GM18861 (cell line): Measurements from ENCODE around the gene LZTS2.

Experiments used
- ATAC-seq: cut with Tn5 transposase; IDR thresholded peaks from one replicate; pipeline ENCODE4 v1.9.1; 2021; ENCODE audit not compliant: unreplicated experiment

Gene LZTS2

DNA sequence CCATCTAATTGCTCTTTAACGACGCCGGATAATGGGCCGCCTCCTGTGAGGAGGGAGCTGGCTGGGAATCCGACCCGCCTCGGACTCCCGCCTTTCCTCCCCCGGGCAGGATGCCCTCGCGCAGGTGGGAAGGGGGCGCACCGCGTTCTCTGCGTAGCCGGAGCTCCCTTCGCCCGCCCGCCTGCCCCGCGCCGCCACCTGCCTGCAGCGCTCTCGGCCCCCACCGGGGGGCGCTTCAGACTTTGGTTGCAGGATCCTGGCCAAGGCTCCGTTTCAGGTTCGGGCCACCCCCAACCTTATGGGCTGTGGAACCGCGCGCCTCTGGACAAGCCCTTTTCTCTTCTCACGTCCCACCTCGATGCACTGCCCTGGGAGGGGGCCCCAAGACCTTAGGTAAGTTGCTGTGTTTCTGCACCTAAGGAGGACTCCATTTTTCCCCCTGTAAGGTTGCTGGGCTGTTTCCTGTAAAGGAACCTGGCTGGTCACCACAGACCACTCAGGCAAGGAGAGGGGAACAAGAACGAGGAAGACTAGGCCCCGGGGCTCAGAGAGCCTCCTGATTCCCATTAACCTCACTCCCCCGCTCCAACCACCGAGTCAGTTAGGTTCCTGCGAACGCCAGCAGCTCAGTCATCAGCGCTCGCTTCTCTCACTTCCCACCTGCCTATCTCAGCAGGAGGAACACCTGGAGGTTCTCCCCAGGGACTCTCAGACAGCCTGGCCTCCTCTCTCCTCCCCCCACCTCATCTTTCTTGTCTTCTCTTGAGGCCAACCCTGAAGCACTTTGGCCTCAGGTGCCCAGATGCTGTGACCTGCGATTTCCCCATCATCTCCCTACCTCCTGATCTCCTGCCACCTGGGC, 50.8 kb downstream of the LZTS2 start:
- no peak for ATAC-seq

DNA sequence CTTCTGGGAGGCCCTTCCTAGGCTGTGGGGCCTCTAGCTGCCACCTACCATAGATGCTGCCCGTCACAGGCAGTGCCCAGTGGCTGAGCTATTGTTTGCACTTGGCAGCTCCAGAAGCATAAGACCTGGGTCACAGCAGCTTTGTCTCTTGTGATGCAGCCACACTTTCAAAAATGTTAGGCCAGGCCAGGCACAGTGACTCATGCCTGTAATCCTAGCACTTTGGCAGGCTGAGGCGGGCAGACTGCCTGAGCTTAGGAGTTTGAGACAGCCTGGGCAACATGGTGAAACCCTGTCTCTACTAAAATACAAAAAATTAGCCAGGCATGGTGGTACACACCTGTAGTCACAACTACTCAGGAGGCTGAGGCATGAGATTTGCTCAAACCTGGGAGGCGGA, 52.7 kb downstream of the LZTS2 start:
- no peak for ATAC-seq

DNA sequence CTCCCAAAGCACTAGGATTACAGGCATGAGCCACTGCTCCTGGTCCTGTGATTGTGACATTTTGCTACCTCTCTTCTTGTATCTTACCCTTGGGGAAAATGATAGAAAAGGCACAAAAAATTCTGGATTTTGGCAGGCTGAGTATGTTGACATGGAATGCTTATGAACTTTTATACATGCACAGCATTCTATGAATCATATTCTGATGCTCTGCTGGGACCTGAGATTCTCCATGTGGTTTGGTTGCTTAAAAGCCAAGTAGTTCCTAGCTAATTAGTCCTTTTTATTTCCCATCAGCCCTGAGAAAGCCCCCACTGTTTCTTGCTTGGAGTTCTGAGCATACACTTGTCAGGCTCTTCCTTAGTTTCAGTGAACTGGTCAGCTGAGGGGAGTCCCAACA, 53.9 kb downstream of the LZTS2 start:
- ATAC-seq, result no peak

DNA sequence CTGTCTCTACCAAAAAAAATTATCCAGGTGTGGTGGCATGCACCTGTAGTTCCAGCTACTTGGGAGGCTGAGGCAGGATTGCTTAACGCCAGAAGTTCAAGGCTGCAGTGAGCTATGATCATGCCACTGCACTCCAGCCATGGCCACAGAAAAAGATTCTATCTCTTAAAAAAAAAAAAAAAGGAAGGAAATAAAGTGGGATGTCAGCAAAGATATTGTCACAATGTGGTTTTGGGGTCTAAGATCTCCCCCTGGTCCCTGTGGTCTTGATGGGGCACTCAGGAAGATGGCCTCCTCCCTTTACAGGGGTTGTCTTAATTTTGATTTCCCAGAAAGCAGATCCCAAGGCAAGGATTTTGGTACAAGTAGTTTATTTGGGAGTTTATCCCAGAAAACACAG, 54.7 kb downstream of the LZTS2 start:
- ATAC-seq, result no peak

DNA sequence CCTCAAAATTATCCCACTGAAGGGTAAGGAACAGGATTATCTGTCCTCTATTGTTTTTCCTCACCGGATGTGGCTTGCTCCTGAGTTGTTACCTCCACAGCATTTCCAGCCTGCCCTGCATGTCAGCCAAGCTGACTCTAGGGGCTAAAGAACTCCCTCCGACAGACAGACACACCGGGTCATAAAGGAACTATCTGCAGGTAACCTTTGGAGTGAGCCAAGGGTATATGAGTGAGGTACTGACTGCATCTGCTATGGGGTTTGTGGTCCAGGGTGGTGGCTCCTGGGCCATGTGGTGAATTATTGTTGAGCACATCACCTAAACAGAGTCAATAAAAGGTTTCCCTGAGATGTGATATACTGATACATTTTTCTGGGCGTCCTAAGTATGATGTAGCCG, 55.3 kb downstream of the LZTS2 start:
- no peak for ATAC-seq

DNA sequence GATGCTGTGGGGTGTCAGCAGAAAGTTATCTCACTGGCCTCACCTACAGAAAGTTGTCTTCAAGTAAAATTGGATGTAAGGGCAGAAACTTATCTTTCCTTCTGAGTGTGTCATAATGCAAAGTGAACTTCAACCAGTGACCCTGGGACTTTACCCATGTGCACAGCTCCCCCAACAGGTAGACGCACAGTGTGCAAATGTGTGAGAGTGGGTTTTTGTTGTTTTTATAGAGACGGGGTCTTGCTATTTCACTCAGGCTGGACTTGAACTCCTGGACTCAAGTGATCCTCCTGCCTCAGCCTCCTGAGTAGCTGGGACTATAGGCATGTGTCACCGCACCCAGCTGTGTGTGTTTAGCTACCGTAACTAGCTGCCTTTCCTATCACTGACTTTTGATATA, 55.8 kb downstream of the LZTS2 start:
- no peak for ATAC-seq

DNA sequence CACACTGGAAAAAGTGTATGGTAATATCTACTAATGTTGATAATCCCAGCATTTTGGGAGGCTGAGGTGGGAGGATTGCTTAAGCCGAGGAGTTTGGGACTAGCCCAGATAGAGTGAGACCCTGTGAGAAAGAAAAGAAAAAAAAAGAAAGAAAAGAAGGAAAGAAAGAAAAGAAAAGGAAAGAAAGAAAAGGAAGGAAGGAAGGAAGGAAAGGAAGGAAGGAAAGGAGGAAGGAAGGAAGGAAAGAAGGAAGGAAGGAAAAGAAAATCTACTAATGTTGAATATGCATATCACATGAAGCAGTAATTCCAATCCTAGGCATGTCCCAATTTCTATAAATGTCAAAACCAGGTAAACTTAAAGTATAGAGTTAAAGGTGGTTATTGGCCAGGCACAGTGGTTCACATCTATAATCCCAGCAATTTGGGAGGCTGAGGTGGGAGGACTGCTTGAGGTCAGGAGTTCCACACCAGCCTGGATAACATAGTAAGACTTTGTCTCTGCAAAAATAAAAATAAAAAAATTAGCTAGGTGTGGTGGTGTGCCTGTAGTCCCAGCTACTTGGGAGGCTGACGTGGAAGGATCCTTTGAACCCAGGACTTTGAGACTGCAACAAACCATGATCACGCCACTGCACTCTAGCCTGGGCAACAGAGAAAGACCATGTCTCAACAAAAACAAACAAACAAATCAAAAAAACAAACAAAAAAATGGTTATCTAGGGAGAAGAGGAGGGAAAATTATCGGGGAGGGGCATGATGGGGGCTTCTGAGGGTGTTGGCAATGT, 57.0 kb downstream of the LZTS2 start:
- no peak for ATAC-seq
